Pons (tissue), 1 donor: ENCODE results near the gene TSPAN33.

Experiments
- DNase-seq: peaks from one replicate; pipeline ENCODE4 v3.0.0-alpha.2; 2016; ENCODE audit warnings: low spot score

Gene TSPAN33

DNA sequence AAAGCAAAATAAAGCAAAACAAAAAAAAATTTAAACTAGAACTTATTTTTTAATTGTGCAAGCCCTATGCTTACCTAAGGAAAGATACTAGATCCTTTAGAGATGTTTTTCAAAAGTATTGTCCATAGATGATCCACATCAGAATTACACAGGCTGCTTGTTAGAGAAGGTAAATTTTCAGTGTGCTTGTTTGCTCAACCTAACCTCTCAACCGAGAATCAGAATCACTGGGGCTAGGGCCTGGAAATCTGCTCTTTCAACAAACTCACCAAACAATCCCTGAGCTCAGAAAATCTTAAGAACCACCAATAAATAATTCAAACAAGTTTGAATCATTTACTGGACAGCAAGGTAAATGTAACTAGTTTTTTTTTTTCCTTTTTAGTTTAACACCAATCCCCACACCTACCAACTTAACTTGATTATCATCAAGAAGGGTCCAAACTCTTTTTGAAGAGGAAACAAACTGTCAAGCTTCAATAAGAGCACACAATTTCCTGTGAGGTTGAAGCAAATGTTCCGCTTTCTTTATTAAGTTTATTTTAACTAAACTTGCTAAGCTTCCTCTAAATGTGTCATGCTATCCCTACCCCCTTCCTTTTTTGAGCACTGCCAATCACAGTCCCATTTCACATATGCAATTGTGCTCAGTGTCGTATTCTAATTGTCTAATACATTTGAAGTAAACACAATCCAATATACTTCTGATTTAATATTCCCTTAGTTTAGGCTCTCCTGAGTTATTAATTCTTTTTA is 7.4 kb upstream of the TSPAN33 start:
- DNase-seq = peak; percentile 70

- no peak for DNase-seq
These were observed 798 bp upstream of the TSPAN33 start for GRCh38 chr7:129143724-129144094.

DNA sequence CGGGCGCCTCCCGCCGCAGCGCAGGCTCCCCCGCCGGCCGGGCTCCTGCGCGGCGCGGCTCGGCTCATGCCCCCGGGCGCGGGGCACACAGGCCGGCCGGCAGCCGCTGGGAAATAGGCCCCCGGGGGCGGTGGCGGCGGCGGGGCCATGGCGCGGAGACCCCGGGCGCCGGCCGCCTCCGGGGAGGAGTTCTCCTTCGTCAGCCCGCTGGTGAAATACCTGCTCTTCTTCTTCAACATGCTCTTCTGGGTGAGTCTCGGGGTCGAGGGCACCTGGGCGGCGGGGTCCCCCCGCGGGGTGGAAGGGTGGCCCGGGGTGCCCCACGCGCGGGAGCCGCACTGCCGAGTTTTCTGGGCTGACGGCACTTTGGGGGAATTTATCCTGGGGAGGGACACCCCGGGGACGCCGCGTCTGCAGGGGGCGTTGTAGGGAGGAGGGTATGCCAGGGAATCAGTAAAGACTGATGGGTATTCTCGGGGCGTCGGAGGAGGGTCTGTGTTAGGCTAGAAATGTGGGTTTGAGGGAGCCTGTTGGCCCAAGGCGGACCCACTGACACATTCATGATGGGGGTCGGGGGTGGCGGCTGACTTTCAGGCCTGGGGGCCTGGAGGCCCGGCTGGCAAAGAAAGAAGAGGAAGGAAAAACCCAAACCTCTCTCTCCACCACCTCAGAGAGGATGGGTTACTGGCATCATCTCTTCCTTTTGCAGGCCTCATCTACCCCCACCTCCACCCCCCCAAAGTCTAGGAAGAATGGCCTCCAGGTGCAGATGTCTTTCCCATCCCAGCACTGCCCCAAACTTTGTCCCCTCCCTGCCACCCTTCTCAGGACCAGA is 544 bp downstream of the TSPAN33 start:
- no peak for DNase-seq

- DNase-seq = no peak
These were observed 1.9 kb downstream of the TSPAN33 start for GRCh38 chr7:129146237-129146979.

DNA sequence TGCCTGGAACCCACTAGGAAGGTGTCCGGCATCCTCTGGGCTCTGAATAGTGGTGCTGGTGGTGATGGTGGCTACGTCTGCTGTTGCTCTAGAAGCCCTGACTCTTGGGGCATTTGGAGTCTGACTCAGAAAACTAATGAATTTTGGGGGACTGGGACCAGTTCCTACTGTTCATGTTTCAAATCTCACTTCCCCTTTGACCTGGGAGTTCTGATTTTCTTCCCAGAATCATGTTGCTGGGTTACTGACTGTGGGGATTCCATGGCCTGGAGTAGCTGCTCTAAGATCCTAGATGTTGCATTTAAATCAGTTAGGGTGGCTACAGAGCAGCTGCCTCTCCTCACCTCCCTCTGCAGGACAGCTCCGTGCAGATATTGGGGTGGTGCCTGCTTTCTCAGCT is 3.2 kb downstream of the TSPAN33 start:
- DNase-seq = peak; percentile 34

GRCh38 chr7:129149511-129149910 is 5.0 kb downstream of the TSPAN33 start:
- DNase-seq = no peak

- no peak for DNase-seq
These were observed 5.9 kb downstream of the TSPAN33 start for GRCh38 chr7:129150199-129150996.

- DNase-seq = no peak
These were observed 13.1 kb downstream of the TSPAN33 start for GRCh38 chr7:129157651-129158050.

DNA sequence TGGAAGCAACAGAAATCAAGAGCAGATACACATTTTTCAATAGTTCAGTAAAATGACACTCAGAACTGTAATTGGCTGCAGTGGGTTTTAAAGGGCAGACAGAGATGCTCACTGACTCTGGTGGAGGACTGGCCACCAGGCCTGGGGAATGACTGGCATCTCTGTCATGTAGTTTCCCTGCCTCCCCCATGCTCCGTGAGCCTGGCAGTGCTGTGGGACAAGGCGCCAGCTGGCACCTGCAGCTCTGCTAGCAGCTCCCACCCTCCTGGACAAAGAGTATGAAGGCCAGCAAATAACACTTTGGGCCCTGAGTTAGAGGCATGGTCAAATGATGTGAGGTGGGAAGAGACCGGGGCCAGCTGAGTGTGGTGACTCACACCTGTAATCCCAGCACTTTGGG is 15.0 kb downstream of the TSPAN33 start:
- no peak for DNase-seq

GRCh38 chr7:129160161-129160905 is 15.8 kb downstream of the TSPAN33 start:
- DNase-seq = no peak

DNA sequence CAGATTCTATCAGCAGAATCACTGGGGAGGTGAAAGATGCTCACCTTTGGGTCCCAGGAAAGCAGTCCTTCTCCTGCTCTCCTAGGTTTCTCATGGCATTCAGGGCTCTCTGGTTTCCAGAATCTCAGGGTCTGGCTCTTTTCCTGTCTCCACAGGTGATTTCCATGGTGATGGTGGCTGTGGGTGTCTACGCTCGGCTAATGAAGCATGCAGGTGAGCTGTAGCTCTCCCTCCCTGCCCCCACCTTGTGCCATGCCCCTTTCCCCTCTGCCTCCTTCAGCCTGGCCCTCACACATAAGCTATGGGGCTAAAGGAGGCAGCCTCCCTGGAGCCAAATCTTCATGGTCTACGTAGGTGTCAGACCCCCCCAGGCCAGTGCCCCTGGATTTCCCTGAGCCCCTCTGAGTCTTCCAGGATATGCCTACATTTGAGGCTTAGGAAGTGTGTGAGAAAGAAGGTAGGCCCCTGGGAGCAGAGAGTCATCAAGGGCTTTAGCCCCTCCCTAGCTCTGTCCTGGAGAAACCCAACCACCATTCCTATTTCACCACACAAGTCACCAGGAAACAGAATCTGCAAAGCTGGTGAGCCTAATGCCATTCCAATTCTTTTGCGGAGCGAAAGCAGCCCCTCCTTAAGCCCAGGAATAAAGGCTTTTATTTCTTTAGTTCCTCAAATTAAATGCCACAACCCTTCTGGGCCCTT is 17.2 kb downstream of the TSPAN33 start:
- no peak for DNase-seq

DNA sequence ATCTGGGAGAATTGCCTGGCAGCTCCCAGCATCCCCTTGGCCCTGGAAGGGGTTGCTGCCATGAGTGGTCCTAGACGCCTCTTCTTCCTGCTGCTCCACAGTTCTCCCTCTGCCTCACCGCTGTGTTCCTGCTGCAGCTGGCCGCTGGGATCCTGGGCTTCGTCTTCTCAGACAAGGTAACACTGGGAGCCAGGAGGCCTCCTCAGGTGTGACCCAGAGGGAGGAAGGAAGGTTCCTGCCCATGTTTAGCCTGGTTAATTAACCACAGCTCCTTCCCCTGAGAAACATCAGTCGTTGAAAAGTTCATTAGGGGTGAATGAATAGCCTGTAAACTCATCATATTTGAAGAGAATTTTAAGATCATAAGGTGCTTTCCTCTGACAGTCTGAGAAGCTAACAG is 18.2 kb downstream of the TSPAN33 start:
- DNase-seq = no peak

- DNase-seq = peak; percentile 46
These were observed 19.5 kb downstream of the TSPAN33 start for GRCh38 chr7:129163875-129164544.

- DNase-seq = no peak
These were observed 22.2 kb downstream of the TSPAN33 start for GRCh38 chr7:129166745-129167144.

GRCh38 chr7:129167817-129168216 is 23.3 kb downstream of the TSPAN33 start:
- DNase-seq = no peak

DNA sequence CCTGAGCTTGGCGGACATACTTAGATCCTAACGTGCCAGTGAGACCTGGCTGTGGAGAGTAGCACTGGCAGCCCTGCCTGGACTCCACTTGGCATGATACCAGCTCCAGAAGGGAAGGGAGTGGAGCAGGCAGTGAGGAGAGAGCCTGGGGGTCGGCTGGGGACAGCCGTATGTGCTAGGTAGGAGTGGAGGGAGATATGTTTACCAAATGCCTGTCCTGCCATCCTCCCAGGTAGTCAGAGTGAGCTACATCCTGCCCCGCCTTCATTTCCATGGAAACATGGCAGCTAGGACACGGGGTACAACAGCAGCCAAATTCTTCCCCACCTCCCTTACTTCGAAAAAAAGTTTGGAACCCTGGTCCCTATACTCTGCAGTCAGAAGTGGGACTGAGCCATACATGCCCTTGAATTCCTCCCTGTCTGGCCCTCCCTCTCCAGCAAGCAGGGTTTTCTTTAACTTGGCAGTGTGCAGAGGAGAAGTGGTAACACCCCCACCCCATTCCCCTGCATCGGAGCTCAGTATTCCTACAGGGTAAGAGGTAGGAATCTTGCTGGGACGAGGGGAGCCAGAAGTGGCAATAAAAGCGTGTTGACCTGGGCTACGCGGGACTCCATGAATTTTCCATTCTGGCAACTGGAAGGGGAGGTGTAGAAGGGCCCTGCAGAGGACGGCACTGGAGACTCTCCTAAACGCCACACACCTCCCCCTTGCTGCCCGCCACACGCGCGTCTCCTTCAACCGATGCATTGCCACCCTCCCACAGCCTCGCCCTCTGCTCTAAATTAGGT is 23.9 kb downstream of the TSPAN33 start:
- DNase-seq = no peak

DNA sequence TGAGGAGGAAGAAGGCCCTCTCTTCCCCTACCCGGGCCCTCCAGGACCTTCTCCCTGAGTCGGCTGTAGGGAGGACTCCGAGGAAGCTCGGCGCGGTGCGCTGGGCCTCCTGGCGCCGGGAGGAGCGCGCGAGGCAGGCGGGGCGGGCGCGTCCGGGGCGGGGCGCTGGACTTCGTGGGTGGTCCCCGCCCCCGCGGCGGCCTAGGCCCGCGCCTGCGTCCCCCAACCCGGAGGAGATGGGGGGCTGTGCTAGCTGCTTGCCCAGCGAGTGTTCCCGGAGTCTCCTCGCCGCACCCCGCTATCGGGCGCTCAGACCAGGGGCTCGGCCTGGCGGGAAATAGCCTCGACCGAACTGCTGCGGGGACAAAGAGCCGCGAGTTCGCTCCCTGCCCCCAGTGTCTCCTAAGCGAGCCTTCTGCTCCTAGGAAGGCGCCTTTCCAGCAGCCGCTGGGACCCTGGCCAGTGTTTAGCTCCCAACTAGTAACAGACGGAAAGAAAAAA is 24.7 kb downstream of the TSPAN33 start:
- no peak for DNase-seq

- no peak for DNase-seq
These were observed 25.4 kb downstream of the TSPAN33 start for GRCh38 chr7:129169686-129170440.
